ENCODE data around the gene PLCH1. TPM values are rescaled to one million over a fixed set of nuclear protein-coding genes. Genes with fewer than 3 reads are reported as not detected.

The PLCH1 gene
- total RNA-seq, 4 donors from 2014 or later: 1.4 to 7.0 (median 2.0) TPM

DNA sequence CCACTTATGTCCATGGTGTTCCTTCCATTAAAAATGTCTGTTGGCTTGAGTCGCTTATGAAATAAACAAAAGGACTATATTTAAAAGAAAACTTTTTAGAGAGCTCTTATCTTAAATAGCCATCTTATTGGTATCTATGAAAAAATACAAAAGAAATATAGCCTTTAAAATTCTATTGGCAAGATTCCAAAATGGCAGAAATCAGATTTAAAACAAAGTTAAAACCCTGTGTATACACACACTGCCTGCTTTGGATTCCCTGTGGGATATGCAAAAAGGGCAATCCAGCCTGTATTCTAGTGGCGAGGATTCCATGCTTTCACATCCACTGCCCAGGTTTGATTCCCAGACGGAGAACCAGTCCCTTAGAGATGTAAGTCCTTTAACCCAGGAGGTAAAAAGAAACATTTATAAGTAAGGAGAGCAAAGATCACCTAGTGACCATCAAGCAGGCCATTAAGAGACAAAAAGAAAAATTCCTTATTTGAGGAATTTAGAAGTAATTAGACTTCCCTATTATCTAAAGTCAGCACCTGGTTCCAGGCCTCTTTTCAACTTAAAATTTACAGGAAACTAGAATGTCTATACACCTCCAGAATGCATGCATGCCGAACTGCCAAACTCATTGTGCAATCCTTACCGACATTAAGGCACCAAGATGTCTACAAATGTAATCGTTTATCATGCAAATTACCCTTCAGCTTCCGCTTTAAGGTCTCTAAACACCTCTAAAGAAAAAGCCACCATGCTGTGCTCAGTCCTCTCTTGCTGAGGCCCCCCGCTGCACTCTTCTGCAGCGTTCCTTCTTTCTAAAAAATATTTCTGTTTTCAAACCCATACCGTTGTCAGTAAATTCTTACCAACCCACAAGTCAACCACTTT is 381.8 kb downstream of the PLCH1 start:
- DNase-seq (ENCODE audit: low spot score in 2 of 2): no peak
- 58 to 63% methylated on average over 10 of the region's 10 CpGs for WGBS, 2 donors

DNA sequence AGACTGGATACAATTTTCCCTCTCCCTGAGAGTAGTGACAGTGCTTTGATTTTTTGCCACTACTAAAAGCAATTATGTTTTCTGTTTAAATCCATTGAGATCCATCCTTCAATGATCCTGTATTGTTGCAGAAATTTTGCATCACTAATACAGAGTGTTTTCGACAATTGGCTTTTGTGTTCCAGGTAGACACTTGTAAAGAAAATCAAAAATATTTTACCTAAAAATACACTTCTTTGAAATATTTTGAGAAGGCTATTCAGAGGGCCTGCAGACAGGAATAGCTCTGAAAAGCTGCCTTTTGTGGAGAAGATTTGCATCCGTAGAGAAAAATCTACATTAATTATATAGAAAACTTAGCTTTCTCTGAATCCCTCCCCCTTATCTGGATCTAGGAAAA is 384.6 kb downstream of the PLCH1 start:
- H3K27me3 ChIP-seq: no peaks in the 10 kb centered on the region
- peaks cover 0 to 13% (median under 1%) of the 10 kb centered on the region in 4 donors for H3K9me3 ChIP-seq
- no peaks in the 10 kb centered on the region for H3K36me3 ChIP-seq
- no peak for TF ChIP-seq POLR2A (IDR thresholded peaks at IDR 0.05)
- TF ChIP-seq, protein P1, sequence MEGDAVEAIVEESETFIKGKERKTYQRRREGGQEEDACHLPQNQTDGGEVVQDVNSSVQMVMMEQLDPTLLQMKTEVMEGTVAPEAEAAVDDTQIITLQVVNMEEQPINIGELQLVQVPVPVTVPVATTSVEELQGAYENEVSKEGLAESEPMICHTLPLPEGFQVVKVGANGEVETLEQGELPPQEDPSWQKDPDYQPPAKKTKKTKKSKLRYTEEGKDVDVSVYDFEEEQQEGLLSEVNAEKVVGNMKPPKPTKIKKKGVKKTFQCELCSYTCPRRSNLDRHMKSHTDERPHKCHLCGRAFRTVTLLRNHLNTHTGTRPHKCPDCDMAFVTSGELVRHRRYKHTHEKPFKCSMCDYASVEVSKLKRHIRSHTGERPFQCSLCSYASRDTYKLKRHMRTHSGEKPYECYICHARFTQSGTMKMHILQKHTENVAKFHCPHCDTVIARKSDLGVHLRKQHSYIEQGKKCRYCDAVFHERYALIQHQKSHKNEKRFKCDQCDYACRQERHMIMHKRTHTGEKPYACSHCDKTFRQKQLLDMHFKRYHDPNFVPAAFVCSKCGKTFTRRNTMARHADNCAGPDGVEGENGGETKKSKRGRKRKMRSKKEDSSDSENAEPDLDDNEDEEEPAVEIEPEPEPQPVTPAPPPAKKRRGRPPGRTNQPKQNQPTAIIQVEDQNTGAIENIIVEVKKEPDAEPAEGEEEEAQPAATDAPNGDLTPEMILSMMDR (IDR thresholded peaks at IDR 0.05): no peak
- TF ChIP-seq EP300 (IDR thresholded peaks at IDR 0.05): no peak
- no peak overlapping the region for H3K4me3 ChIP-seq
- H3K27ac ChIP-seq: no peak overlapping the region
- no peak for DNase-seq (ENCODE audit: low spot score in 2 of 2)
- no peaks in the 10 kb centered on the region for H3K4me1 ChIP-seq
- 77 to 83% methylated on average over 2 of the region's 2 CpGs for WGBS, 2 donors

More for the DNA sequence above, 381.8 kb downstream of the PLCH1 start:
- Histone ChIP-seq H3K36me3 (no peaks in the 10 kb centered on the region), H3K4me3 (no peak overlapping the region), H3K27me3 (no peaks in the 10 kb centered on the region), H3K9me3 (peaks cover 0 to 17% (median 2%) of the 10 kb centered on the region in 4 donors), H3K27ac (no peak overlapping the region), H3K4me1 (peaks cover 0 to 8% (median 0%) of the 10 kb centered on the region in 4 donors)
- TF ChIP-seq EP300 (IDR thresholded peaks at IDR 0.05): no peak
- TF ChIP-seq, protein P1 (IDR thresholded peaks at IDR 0.05): no peak
- no peak for TF ChIP-seq POLR2A (IDR thresholded peaks at IDR 0.05)

- Histone ChIP-seq H3K27me3 (no peaks in the 10 kb centered on the region), H3K9me3 (no peaks in the 10 kb centered on the region), H3K4me1 (peaks cover 0 to 9% (median 0%) of the 10 kb centered on the region in 4 donors), H3K36me3 (no peaks in the 10 kb centered on the region), H3K4me3 (no peak overlapping the region), H3K27ac (no peak overlapping the region)
- DNase-seq (ENCODE audit: low spot score in 2 of 2): no peak
- TF ChIP-seq EP300 (IDR thresholded peaks at IDR 0.05): no peak
- no peak for TF ChIP-seq POLR2A (IDR thresholded peaks at IDR 0.05)
- TF ChIP-seq, protein P1 (IDR thresholded peaks at IDR 0.05): no peak
- 56 to 58% methylated on average over 5 to 6 of the region's 7 CpGs for WGBS, 2 donors
Observed at GRCh38 chr3:155356594-155357370, 388.1 kb downstream of the PLCH1 start.

DNA sequence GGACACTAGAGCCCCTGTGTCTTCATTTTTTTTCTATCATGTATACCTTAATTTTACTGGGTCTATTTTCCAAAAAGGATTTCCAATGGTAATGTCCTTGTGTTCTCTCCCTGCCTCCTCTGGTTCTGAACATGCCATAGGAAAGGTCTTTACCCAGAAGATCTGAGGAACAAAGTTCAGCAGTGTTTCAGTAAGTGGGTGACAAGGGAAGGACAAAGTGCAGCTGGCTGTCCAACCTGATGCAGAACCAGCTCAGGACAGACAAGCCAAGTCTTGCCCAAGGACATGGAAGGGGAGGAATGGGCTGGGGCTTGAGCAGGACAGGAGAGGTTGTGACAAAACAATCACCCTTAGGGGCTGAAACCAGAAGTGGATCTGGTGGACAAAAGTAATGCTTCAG is 390.2 kb downstream of the PLCH1 start:
- Histone ChIP-seq H3K27ac (no peak overlapping the region), H3K4me1 (peaks cover 0 to 9% (median 0%) of the 10 kb centered on the region in 4 donors), H3K4me3 (no peak overlapping the region), H3K36me3 (no peaks in the 10 kb centered on the region), H3K27me3 (no peaks in the 10 kb centered on the region), H3K9me3 (no peaks in the 10 kb centered on the region)
- DNase-seq (ENCODE audit: low spot score in 2 of 2): no peak
- no peak for TF ChIP-seq EP300 (IDR thresholded peaks at IDR 0.05)
- TF ChIP-seq POLR2A (IDR thresholded peaks at IDR 0.05): no peak
- TF ChIP-seq, protein P1 (IDR thresholded peaks at IDR 0.05): no peak

Measured in tibial nerve (tissue), 4 donors.